Stimulated activated CD4-positive, alpha-beta T cell treated with anti-CD3 and anti-CD28 coated beads, TNF-alpha, amount 100 ng/mL, for 24 hours (primary cell): ENCODE measurements around the gene CALCOCO1.
"Not testable (repeated sequence)": the region's sequence is repeated elsewhere in the genome, so short reads cannot be mapped to it uniquely, and the experiment has no call there.

Source experiments
- DNase-seq, 3 experiments: peaks; one replicate each; pipeline ENCODE4 v3.0.0-alpha.2; 2020; ENCODE audit warnings: low read depth in 3 of 3

Gene CALCOCO1, protein sequence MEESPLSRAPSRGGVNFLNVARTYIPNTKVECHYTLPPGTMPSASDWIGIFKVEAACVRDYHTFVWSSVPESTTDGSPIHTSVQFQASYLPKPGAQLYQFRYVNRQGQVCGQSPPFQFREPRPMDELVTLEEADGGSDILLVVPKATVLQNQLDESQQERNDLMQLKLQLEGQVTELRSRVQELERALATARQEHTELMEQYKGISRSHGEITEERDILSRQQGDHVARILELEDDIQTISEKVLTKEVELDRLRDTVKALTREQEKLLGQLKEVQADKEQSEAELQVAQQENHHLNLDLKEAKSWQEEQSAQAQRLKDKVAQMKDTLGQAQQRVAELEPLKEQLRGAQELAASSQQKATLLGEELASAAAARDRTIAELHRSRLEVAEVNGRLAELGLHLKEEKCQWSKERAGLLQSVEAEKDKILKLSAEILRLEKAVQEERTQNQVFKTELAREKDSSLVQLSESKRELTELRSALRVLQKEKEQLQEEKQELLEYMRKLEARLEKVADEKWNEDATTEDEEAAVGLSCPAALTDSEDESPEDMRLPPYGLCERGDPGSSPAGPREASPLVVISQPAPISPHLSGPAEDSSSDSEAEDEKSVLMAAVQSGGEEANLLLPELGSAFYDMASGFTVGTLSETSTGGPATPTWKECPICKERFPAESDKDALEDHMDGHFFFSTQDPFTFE

DNA sequence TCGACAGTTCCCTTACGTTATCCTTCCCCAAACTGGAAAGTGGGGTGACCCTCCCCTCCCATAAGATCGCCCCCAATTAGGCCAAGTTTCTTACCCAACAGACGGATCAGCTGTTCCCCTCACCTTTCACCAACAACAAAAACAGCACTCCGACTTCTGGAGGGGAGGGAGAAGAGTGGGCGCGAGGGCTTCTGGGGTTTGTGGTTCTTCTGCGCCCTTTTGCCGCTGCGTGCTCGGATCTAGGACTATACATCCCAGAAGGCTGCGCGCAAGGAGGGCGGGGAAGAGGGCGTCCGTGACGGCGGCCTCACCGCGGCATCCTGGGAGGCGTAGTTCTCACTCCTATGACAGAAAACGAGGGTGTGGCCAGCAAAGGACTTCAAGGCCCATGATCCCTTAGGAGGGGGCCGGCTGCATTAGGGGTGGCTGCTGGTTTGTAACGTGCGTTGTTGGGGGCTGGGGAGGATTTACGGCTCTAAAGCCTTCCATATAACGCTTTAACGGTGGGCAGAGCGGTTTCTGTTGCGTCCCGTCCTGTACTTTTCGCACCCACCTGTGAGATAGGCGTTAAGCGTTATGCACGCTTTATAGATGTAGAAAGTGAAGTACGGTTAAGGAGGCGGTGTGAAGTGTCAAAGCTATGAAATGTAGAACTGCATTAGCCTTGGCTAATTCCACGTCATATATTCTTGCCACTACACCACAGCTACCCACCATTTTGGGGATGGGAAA, at the start of gene CALCOCO1:
CALCOCO1 (minus strand) TSS at position 143 of the 732 bp plus-strand sequence. CDS start 2,210 bp downstream, outside the sequence.
- DNase-seq: peak; percentile 94 to 97 (median 95)

DNA sequence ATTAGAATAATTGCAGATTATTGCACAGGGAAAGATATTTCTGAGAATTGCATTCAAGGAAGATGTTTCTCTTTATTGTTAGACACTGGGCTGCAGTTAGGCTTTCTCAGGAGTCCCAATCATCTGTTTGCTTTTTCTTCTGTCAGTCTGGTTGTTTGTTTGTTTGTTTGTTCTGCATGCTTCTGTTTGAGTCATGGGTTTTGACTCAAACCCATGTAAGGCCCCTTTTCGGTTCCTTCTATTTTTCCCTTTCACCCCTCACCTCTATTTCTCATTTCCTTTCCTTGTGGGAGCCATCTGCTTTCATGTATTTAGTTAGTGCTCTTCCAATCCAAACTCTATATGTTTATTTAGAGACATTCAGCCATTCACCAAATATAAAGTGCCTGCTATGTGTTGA, 49.6 kb upstream of the CALCOCO1 start:
- DNase-seq: no peak

DNA sequence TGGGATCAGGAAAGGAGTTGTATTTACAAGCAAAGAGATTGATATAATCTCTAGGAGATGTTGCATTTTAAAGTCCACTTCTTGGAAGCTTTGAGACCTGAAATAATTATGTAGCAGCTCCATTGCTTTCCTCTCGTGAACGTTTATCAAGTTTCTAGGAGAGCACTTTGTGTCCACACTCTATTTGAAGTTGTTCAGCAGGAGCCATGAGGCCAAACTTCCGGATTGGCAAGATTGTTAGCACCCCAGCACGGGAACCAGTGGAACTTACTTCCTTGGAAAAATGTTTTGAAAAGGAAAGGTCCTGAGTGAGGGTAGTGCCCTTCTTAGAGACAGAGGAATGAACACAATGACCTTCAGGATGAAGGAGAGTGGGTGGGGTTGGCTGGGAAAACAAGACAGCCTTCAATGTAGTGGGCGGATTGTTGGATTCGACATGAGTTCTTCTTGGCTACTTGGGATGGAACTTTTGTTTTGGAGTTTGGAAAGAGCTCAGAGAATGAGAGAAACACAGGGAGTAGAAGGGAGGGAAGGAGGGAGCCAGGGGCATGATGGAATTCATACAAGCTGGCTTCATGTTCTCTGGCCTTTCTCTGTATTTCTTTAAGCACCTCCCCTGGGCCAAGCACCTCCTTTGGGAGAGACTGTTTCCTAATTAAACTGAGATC, 48.4 kb upstream of the CALCOCO1 start:
- no peak for DNase-seq

DNA sequence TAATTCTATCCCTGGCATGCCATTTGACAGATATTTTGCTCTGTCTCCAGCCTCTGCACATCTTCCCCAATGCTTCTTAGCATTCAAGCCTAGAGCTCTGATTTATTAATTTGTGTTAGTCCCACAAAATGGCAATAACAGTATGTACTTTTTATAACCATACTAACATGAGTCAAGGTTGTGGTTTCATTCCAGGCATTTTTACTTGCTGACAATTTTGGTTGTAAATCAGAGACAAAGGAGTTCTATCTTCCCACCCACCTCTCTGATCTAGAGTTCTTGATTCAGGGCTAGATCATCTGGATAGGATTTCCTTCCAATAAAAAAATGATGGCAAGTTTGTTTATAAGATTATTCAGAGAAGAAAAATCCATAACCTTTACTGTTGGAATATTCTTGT, 43.0 kb upstream of the CALCOCO1 start:
- no peak for DNase-seq

DNA sequence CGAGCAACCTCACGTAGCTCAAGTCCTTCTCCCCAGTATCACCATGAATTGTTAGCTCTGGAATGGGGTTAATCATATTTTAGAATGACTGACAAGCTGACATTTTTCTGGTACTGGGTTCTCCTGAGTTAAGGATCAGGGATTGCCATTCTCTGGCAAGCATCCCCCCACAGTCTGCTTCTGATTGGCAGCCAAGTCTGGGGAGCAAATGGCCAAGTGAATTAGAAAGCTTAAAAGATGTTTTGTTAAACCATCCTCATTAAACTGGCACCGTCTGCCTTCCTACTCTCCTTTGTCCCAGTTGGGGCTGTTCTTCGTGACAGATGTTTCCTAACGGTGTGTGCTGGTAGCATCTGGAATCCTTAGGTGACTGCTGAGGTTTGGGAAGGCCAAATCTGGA, 41.7 kb upstream of the CALCOCO1 start:
- no peak for DNase-seq

DNA sequence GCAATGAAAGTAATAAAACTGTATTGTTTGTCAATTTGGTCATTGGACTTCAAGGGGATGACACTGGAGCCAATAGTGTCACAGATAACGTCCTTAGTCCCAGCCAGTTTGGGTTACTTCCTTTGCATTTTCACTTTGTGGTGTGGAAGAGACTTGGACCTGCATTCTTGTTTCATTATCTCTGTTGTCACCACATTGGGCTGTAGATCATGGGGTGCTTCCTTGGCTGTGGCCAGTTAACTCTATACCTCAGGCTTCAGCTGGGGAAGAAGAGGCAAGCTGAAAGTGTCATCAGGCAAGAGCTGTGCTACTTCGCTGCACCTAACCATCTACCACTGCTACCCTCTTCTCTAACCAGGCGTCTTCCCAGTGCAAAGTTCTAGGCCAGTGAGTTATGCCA, 39.6 kb upstream of the CALCOCO1 start:
- no peak for DNase-seq

DNA sequence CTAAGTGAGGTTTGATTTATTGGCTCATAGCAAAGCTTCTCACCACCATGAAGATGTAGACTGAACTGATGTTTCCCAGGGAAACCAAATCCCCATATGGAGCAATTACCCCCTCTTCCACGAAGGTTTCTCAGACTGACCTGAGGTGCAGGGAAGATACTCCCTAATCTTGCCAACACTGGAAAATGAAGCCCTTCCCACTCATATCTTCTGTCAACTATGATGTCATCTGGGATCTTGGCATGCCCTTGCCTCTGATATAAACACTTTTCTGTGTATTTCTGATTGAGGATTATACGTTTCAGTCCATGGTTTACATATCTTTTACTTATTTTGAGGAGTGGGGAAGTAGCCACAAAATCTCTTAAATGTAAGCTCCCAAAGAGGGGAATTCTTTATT, 38.6 kb upstream of the CALCOCO1 start:
- no peak for DNase-seq

DNA sequence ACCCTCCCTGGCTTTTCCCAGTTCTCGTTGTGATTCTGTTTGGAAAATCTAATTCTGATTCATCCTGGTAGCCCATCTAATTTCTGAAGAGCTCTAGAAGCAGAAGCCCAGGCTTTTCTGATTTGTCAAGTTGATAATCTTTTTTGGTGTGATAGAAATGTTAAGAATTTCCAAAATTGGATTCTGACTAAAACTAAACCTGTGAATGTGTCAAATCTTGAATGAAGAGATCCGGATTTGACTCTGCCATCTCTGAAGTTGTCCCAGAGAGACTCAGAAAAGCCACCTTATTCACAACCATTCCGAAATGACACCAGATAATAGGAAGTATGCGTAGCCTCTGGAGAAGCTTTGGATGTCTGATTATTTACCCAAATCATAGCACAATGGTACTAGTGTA, 37.4 kb upstream of the CALCOCO1 start:
- DNase-seq: no peak

DNA sequence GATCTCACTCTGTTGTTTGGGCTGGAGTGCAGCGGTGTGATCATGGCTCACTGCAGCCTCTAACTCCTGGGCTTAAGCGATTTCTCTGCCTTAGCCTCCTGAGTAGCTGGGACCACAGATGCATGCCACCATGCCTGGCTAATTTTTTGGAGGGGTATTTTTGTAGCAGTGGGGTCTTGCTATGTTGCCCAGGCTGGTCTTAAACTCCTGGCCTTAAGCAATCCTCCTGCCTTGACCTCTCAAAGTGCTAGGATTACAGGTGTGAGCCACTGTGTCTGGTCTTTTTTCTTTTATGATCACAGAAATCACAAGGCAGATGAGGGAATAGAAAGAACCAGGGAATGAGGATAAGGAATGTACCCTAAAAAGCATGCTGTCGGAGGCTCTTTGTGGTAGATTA, 35.5 kb upstream of the CALCOCO1 start:
- DNase-seq: not testable (repeated sequence)

DNA sequence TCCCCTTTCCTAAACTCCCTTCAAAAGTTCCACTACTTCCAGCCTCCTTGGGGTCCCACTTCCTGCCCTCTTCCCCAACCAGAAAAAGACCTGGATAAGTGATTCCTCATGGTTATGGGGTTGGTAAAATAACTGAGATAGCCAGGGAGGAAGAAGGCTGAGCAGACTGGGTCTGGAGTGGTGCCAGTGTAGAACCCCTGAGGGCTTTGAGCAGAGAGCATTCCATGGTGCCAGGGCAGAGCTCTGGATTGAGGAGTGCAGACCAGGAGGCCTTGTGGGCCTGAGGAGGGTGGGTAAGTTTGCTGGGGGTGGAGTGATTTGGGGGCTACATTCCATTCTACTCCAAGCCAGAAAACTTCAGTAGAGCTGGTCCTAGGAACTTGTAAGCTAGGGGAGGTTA, 34.1 kb upstream of the CALCOCO1 start:
- no peak for DNase-seq

DNA sequence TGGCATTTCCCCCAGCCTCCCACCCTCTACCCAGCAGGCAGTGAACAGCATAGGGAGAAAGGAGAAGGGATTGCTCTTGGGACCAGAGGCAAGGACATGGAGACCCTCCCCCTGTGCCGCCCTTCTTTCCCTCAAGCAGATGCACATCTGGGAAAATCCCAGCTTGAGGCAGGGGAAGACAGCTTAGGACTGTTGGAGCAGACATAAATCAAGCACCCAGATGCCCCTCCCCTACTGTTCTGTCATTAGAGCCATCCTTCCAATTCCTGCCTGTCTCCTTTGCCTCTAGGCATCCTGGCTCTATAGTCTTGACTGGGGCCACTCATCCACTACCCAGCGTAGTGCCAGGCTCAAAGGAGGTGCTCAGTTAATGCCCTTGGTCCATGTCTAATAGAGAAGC, 32.0 kb upstream of the CALCOCO1 start:
- no peak for DNase-seq

DNA sequence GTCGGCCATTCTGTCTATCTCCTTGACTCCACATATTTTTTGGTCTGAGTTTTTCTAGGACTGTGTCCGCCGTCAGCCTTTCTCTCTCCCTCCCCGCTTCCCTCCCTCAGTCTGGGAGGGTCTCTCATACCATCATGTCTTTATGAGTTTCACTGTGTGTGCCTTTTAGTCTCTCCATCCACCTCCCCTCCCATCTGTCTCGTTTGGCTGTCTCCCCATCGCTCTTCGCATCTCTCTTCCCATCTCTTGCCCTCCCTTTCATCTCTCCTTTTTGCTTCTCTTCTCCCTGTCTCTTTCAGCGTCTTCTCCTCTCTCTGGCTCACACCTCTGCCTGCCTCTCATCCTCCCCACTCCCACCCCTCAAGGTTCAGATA, 31.5 kb upstream of the CALCOCO1 start:
- DNase-seq: no peak

DNA sequence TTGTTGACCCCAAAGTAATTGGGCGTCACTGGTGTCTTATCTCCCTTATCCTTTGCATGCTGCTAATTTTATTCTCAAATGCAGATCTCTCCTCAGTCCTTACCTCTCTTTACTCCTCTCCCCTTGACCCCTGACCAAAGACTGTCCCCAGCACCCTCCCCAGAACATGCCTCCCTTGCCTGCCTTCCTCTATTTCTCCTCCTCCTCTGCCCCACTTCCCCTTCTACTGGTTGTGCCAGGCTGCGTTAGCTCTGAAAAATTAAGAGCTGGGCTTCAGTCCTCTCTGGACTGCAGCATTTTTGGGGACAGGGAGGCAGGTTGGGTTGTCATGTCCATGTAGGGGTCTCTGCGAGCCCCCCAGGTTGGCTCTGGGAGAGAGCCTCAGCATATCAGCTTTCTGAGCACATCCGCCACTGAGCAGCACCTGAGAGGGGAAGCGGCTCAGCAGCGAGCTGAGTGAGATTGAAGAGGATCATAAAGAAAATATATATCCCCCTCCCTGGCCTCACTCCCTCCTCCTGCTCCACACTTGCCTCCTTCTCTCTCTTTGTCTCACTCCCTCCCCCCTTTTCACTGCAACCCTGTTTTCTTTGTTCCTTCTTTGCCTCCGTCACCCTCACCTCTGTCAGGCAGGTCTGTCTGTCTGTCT, 31.0 kb upstream of the CALCOCO1 start:
- DNase-seq: no peak

DNA sequence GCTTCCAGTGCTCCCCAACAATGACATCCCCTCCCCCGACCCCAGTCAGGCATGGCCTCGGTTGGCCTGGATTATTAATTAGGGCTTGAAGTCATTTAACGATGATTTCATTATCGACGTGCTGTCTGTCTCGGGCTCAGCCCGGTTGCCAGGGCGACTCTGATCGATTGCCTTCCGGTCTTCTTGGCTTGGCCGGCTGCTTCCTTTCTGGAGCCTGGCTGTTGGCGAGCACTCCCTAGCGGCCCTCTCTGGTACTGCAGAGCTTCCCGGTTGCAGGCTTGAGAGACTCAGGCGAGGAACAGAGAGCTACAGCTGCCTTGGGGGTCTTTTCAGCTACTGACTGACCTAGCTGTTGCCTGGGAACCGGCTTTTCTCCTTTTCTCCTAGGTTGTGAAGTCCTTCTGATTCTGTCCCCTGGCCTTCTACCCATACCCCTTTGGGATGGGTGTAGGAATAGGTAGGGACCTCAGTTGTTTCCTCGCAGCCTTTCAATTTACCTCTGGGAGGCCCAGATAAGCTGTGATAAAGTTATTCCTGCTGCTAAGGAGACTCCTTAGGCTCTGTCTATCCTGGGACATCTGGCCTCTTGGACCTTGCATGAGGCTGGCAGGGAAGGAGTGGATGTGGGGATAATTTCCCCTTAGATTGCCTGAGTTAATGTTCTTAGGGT, 30.0 kb upstream of the CALCOCO1 start:
- peak; percentile 62 to 88 (median 72) for DNase-seq

DNA sequence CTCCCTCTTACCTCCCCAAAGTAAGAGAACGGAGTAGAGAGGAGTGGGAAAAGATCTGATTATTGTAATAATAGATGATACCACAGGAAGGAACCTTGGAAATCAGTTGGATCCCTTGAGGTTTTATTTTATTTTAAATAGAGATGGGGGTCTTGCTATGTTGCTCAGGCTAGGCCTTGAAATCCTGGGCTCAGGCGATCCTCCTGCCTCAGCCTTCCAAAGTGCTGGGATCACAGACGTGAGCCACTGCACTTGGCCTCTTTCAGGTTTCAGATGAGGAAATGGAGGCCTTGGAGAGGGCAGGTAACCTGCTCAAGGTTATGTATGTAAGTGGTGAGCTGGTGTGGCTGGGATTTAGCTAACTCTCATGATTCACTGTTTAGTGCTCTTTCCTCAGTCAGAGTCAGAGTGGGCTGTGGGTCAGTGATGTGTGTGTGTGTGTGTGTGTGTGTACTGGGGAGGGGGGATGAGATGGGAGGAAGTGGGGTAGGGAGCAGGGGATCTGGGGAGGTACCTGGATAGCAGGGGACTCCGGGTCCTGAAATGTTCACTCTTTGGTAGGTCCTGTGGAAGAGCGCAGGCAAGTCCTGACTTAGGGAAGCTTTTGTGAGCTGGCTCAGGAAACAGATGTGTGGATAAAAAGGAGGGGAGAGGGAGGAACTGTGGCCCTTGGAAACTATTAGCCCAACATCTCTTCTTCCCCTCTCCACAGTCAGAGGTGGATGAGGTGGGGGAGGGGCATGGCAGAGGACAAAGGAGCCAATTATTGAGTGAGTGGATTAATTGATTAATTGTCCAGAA, 29.2 kb upstream of the CALCOCO1 start:
- no peak for DNase-seq

DNA sequence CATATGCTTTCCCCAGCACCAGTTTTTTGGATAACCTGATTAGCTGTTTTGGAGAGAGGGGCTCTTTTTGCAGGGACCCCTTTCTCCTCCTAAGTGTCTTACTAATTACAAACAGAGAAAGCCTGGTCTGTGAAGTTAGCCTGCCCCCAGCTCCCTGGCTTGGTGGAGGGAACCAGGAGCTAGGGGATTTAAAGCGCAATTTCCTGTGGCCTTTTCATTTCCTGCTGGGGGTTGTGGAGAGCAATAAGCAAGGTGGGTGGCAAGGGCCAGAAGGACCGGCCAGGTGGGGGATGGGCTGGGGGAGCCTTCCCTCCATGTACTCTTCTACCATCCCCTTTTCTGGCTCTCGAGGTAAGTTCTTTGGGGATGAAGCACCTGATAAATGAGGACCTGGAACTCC, 28.6 kb upstream of the CALCOCO1 start:
- no peak for DNase-seq

DNA sequence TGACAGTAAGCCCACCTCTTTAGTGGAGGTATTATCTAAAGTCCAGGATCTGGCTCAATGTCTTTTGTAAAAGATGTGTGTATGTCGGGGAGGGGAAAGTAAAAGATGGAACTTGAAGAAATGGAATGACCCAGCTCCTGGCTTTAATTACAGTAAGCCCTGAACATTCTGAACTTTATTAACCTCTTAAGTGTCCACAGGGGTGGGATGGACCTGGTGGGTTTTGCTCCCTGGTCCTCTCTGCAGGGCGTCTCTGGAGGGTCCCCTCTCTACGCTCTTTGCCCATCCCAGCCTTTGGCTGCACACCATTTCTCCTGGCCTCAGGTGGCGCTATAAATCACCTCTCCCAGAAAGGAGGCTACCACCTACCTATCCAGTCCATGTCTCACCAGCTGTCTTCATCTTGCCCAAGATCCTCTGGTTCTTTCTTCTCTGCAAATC, 28.2 kb upstream of the CALCOCO1 start:
- no peak for DNase-seq

DNA sequence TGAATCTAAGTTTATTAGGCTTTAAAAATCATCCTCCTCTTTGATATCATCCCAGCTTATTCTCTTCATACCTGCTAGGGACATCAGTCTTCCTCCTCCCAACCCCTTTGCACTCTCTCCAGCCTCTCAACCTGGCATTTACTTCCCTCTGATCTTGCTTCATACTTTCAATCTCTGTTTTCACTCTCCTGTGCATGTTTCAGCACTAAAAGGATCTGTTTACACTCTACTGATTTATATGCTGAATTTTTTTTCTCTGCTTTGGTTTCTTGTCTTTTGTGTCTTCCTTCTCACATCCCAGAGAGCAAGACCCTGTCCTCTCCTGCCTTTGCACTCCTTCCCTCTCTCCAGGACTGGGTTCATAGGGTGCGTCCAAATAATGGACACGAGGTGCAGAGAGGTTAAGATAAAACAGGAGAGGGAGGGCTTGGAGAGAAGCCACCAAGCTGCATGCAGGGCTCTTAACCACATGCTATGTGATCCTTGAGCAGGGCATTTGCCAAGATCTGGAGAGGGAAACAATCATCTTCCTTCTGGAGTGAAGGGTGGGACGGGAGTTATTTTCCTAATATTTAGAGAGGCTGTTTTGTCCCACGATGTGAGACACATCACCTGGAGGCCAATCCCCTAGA, 27.5 kb upstream of the CALCOCO1 start:
- no peak for DNase-seq

DNA sequence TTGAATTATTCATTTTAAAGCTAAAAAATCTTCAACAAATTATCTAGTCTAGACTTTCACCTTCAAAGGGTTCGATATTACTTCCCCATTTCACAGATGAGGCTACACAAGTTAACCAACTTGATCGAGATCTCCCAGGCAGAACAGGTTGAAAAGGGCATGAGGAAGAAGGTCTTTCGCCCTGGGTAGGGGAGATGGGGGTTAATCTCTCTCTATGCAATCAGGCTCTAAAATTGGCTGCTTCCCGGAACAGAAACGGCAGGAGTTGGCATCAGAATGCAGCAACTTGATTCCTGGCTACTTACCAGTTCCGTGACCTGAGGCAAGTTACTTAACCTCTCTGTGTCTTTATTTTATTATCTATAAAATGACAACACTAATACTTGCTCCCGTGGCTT, 26.9 kb upstream of the CALCOCO1 start:
- no peak for DNase-seq

DNA sequence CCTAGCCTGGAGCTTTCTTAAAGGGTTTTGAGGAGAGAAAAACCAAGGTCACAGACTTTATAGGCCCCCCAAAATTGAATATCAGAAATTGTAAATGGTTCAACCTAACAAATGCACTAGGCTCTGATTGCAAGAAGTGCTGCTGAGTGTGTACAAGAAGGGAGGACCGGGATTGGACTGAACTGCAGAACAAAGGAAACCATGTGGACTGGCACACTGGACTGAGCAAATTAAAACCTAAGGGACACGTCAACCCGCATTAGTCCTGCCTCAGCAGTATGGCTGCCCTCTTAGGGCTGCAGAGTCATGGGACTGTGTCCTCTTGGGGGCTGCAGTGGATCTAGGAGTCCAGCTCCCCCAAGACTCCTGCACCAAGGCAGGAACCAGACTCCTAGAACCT, 25.4 kb upstream of the CALCOCO1 start:
- DNase-seq: no peak
